NCI-H2171 (cell line): ENCODE measurements around the gene CH25H.

Experiments
- DNase-seq: peaks from one replicate; lab custom pipeline; 2025; lab: John Stamatoyannopoulos, UW

The CH25H gene

GRCh38 chr10:89228962-89229361, 21.8 kb upstream of the CH25H start:
- DNase-seq = no peak

DNA sequence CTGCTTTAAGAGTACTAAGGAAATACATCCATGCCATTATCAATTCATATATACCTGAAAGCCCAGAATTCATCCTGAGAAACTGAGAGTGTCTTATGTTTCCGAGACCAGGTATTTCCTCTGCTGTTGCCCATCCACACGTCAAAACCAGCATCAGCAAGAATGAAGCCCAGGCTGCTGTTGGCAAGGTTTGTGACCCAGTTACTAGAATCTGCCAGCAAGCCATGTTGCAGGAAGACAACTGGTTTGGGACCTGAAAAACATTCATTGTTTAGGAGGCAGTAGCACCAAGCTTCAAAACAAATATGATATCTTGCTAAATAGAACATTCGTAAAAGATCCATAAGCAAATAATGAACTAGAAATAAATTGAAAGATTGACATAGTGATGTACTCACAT, 21.0 kb upstream of the CH25H start:
- no peak for DNase-seq

- DNase-seq = no peak
Observed at GRCh38 chr10:89226891-89227290, 19.8 kb upstream of the CH25H start.

DNA sequence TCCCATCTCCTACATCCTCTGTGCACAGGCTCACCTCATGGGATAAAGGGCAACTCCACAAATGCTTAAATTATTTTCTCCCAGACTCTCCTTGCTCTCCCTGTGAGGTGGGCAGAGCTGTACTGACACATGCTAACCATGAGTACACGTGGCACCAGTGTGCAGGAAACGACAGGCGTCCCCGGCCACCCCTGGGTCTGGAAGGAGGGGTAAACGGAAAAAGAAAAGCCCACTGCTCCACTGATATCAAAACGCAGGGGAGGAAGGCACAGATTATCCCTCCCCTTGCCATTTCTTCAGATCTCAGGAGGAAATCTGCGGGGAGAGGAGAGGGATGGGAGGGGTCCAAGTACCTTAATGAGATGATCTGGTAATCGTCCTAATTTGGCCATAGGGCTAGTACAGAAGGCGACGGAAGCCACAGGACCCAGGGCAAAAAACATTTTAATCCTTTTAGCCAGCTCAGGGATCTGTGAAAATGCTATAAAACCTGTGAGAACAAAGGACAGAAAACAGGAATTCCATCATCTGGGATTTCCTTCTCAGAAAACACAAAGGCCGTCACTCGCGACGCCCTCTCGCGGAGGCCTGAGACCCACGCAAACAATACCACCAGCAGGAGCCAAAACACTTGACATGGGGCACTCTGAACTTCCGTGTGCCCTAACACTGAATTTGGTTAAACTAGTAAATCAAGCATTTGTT, 17.8 kb upstream of the CH25H start:
- DNase-seq = no peak

GRCh38 chr10:89221919-89222318, 14.8 kb upstream of the CH25H start:
- no peak for DNase-seq

GRCh38 chr10:89219513-89220218, 12.5 kb upstream of the CH25H start:
- DNase-seq = no peak

DNA sequence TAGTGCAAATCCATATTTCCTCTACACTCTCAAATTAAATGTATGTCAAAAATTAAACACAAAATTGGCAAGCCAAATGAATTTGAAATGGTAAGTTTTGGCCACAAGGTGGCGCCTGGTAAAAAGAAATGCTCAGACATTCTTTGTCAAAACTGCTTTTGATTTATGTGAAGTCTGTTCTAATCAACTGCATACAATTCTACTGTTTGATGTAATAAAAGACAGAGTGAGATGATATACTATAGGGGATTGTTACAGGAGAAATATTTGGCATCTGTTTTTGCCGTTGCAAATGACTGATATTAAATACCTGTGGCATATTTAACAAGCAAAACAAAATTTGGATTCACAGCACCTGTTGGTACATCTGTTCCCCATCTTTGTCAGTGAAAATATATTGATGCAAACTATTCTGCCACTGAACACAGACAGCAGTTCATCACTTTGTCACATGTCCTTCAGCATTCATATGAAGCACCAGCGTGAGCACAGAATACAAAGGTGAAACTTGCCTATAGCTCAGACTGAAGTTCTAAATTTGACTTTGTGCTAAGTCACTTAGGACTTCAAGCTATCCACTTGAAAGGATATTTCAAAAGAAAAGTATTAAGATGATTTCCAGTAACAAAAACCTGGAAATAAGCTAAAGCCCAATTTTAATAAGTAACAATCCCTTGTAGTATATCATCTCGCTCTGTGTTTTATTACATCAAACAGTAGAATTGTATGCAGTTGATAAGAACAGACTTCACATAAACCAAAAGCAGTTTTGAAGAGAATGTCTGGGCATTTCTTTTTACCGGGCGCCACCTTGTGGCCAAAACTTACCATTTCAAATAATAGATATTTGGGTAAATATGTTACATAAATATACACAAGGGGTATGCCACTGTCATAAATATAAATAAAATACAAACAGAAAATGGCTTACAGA, 10.2 kb upstream of the CH25H start:
- no peak for DNase-seq

DNA sequence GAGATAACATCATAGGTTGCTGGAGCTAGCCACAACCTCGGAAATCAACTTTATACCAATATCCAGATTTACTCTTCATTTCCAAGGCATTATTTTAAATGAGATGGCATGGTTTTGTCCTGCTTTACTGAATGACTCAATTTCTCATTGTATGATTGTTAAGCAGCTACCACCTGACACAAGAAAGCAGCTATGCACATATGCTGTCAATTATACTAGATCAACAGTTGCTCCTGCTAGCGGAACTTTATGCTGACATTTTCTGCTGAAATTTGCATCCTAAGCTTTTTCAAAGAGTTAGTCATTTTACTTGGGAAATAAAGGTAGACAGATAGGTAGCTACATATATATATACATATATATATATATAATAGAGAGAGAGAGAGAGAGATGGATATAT, 8.9 kb upstream of the CH25H start:
- no peak for DNase-seq

DNA sequence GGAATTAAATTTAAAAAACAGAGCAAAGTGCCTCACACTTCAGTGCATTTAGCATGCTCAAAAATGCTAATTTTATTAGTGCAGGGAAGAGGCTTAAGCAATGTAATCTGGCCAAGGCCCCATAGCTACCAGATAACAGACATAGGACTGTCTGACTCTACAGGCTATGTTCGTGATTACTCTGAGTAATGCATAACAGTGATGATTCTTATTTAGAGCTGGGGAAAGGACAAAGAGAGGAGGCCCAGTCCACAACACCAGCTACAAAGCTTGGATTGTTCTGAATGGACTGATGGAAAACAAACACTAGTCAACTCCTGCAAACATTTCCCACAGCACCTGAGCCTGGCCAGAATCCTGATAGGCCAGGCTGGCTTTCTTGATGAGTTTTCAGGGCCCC, 8.4 kb upstream of the CH25H start:
- no peak for DNase-seq

- no peak for DNase-seq
Observed at GRCh38 chr10:89214566-89215165, 7.5 kb upstream of the CH25H start.

GRCh38 chr10:89213191-89213808, 6.2 kb upstream of the CH25H start:
- DNase-seq = no peak

- no peak for DNase-seq
Observed at GRCh38 chr10:89210794-89211425, 3.8 kb upstream of the CH25H start.

DNA sequence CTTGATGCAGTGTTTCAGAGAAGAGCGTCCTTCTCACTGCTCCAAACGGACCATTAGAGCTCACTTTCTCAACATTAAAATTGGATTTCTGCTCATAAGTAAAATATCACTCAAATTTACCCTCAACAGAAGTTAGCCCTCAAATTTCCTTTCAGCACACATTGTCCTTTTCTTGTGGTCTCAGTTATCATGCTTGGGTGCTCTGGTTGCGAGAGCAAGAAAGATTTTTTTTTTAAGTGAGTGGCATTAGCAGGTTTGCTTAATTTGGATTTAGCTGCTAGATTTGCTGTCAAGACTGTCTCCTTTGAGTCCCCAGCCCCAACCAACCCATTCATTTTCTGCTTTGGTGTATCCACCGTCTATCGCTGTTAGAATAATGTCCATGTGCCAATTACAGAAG, 2.6 kb upstream of the CH25H start:
- no peak for DNase-seq

DNA sequence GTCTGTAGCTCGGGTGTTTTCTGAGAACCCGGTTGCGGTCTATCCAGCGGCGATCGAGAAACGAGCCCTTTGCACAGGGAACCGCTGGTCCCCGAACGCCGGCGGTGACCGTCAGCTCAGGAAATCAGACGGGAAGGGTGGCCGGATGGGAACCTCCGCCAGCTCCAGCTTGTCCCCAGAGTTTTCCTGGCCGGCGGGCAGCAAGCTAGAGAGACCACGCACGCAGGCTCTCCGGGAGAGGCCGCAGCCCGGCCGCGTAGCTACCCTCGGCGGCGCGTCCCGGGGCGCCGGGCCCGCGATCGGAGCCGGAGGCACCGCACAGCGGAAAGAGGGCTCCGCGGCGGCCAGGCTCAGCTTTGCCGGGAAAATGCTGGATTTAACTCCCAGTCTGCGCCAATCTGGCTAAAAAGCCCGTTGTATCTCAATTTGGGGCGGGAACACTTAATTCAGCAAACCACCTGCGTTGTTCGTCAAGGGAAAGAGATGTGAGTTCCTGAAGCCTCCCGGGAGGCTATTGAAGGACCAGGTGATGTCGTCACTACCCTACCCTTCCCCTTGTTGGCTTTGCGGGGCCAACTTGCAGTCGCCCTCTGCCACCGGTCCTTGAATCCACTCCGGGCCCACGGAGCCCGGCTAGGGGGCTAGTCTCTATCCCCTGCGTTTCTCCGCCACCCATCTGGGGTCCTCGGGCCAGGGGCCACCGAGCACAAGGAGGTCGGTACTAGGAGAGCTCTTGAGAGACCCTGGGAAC, 859 bp upstream of the CH25H start:
- no peak for DNase-seq

GRCh38 chr10:89206402-89207180, 526 bp downstream of the CH25H start:
- no peak for DNase-seq

DNA sequence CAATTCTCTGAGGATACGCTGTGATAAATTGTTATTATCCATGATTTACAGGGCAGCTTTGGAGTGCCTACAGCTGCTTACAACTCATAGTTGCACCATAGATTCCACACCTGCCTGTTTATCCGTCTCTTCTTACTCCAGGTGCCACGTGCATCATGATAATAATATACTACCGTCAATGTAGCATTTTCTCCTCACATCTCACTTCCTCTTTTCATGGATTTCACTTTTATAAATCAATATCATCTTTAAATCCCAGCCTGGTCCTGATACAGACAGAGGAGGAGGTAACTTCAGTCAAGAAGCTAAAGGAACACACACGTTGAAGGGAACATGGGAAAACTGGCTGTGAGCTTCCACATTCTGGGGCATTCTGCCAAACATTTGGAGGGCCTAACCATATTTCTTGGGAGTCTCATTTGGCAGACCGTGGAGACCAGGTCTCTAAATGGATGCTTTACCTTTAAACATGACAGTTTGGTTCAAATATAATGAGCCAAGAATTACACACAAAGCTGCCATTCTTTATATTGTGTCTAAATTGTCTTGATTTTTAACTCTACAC, 2.4 kb downstream of the CH25H start:
- DNase-seq = no peak

- no peak for DNase-seq
Observed at GRCh38 chr10:89203237-89203636, 3.9 kb downstream of the CH25H start.

DNA sequence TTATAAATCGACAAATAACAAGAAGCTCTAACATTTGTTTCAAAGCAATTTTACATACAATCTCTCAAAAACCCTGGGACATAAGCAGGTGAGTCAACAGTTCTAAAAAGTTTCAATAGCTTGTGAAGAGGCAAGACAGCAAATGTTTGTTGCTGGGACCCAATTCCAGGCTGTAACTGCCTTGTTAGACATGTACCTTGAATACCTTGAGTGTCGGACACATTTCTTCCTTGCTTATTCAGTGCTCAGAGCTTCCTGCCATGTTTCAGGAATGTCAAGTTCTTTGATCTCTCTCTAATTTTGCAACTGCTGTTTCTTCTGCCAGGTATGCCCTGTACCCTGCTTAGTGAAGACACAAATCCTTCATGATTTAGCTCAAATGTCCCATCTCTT, 5.1 kb downstream of the CH25H start:
- no peak for DNase-seq

DNA sequence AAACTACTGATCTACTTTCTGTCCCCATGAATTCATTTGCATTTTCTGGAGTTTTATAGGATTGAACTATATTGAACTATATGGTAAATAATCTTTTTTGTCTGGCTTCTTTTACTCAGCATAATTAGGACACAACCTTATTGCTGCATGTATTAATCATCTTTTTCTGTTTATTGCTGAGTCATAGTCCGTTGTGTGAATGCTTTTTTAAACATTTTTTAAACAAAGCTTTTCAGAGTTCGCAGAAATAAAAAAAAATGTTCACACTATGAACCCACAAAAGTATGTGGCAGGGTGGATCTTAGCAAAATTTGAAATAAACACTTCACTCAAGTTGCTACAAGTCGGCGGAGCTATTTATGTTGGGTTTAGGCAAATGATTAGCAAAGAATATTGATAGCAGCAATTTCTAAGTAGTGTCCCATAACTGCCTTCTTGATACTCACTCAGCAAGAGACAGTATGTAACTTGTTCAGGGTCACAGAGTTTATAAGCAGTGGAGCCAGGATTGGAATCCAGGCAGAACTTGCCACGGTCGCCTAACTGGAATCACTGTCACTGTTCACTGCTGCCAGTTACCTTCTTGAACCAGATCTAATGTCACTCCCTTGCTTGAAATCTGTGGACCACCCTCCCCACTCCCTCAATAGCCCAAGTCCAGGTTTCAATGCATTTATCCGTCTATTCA, 5.6 kb downstream of the CH25H start:
- DNase-seq = no peak
